ENCODE measurements around the gene SUSD5.
"Not testable (repeated sequence)": the region's sequence is repeated elsewhere in the genome, so short reads cannot be mapped to it uniquely, and the experiment has no call there.

SUSD5 gene

DNA sequence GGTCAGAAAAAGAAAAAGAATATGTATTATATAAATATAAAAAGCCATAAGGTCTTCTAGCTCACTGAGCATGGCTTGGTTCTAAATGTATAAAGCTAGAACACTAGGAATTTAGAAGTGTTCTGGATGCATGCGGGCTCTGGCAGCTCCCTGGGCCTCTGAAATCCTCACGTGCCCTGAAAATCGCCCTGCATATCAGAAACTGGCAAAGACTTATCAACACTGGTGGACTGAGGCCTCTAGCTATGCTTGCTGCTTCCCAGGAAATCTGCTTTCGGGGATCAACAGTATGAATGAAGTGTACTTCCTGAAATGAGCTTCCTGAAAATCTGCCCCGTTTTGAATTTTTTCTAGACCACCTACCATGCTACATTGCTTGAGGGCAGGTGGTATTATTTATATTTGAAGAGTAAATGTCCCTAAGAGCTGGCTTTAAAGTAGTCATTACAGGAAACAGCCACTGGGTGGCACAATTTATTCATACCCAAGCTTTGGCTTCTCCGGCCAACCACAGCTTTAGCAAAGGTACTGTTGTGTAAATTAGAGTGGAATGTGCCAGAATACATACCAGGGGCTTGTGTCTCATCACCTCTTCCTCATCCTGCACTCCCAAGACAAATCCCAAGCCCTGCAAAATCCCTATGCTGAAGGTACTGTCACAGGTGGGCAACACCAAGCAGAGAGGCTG lies 87.1 kb downstream of the SUSD5 start:
- no peak overlapping the region for H3K27ac Mint-ChIP-seq
- ATAC-seq (ENCODE audit: low read depth) (peak; percentile 66), DNase-seq (ENCODE audit: low spot score in 2 of 2) (peak in 1 of 2 donors; percentile 35)
- H3K4me3 Mint-ChIP-seq, result no peak overlapping the region
- peaks cover 10% of the 10 kb centered on the region for H3K36me3 Mint-ChIP-seq
- H3K9me3 Mint-ChIP-seq, result no peaks in the 10 kb centered on the region
- no peaks in the 10 kb centered on the region for H3K4me1 Mint-ChIP-seq
- no peaks in the 10 kb centered on the region for H3K27me3 Mint-ChIP-seq

DNA sequence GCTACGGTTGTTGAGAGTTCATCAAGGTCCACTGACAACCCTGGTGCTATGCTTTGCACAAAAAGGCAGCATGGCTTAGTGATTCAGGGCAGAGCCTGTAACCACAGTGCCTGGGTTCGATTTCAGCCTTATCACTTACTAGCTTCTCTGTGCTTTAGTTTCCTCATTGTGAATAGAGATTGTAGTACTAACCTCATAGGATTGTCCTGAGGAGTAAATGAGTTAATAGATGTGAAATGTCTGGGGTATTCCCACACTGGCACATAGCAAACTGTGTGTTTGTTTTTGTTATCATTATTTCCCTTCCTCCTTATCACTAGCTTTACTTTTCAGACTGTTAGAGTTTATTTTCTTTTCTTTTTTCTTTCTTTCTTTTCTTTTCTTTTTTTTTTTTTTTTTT lies 88.5 kb downstream of the SUSD5 start:
- no peaks in the 10 kb centered on the region for H3K9me3 Mint-ChIP-seq
- ATAC-seq (ENCODE audit: low read depth), result no peak
- H3K4me1 Mint-ChIP-seq, result no peaks in the 10 kb centered on the region
- H3K36me3 Mint-ChIP-seq, result peaks cover 9% of the 10 kb centered on the region
- H3K27ac Mint-ChIP-seq, result no peak overlapping the region
- H3K27me3 Mint-ChIP-seq, result no peaks in the 10 kb centered on the region
- H3K4me3 Mint-ChIP-seq, result no peak overlapping the region
- no peak for DNase-seq (ENCODE audit: low spot score in 2 of 2)

DNA sequence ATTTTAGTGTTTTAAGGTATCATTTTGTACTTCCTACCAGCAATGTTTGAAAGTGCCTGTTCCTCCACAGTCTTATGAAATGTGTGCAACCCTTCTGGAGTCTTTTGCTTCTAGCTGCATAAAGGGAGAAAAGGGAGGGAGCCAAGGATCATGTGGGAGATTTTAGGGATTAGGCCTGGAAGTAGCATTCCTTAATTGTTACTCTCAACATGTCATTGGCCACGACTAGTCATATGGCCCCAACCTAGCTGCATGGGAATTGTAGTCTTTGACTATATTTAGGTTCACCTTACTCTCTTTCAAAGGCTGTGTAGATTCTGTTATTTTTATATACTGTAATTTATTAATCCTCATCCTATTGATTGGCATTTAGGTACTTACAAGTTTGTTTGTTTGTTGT lies 89.9 kb downstream of the SUSD5 start:
- Mint-ChIP-seq H3K36me3 (peaks cover 13% of the 10 kb centered on the region), H3K4me1 (no peaks in the 10 kb centered on the region), H3K27me3 (no peaks in the 10 kb centered on the region), H3K4me3 (no peak overlapping the region), H3K9me3 (no peaks in the 10 kb centered on the region), H3K27ac (no peak overlapping the region)
- DNase-seq (ENCODE audit: low spot score in 2 of 2) (no peak), ATAC-seq (ENCODE audit: low read depth) (no peak)

DNA sequence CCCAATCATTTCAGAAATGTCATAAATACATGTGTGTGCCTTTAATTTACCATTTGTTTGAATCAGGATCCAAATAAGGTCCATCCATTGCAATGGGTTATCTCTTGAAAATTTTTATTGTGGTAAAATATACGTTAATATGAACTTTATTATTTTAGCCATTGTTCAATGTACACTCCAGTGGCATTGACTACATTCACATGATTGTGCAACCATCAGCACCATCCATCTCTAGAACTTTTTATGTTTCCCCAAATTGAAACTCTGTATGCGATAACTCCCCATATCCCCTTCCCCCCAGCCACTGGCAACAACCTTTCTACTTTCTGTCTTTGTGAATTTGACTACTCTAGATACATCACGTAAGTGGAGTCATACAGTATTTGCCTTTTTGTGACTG lies 92.8 kb downstream of the SUSD5 start:
- H3K36me3 Mint-ChIP-seq, result peaks cover 24% of the 10 kb centered on the region
- H3K27ac Mint-ChIP-seq, result no peak overlapping the region
- ATAC-seq (ENCODE audit: low read depth) (no peak), DNase-seq (ENCODE audit: low spot score in 2 of 2) (no peak)
- H3K4me3 Mint-ChIP-seq, result no peak overlapping the region
- no peaks in the 10 kb centered on the region for H3K9me3 Mint-ChIP-seq
- H3K4me1 Mint-ChIP-seq, result no peaks in the 10 kb centered on the region
- no peaks in the 10 kb centered on the region for H3K27me3 Mint-ChIP-seq

DNA sequence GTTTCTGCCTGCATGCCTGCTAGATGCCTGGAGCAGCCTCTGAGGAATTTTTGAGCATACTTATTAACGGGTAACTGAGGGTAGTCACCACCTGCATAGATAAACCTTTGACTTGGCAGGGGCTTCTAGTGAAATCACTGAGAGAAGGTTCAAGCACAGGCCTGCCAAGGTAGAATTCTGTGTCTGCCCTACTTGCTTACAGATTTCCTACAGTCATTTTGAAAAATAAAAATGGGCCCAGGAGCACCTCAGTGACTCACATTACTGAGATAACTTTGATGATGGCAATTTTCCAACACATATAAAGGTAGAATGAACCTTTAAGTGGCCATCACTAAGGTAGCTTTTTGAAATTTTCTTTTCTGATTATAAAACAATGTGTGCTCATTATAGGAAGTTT lies 94.0 kb downstream of the SUSD5 start:
- H3K4me3 Mint-ChIP-seq, result no peak overlapping the region
- H3K36me3 Mint-ChIP-seq, result peaks cover 28% of the 10 kb centered on the region
- no peaks in the 10 kb centered on the region for H3K27me3 Mint-ChIP-seq
- DNase-seq (ENCODE audit: low spot score in 2 of 2) (no peak), ATAC-seq (ENCODE audit: low read depth) (no peak)
- H3K9me3 Mint-ChIP-seq, result no peaks in the 10 kb centered on the region
- no peak overlapping the region for H3K27ac Mint-ChIP-seq
- H3K4me1 Mint-ChIP-seq, result peaks cover under 1% of the 10 kb centered on the region

DNA sequence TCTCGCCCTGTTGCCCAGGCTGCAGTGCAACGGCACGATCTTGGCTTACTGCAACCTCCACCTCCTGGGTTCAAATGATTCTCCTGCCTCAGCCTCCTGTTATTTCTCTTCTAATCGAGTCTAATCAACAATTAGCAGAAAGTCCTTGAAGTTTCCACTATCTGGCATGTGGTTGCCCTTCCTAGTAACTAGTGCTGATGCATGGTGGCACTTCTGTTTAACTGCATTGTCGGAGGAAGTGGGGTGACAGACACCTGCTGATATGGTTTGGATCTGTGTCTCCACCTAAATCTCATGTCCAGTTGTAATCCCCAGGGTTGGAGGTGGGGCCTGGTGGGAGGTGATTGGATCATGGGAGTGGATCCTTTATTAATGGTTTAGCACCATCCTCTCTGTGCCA lies 95.6 kb downstream of the SUSD5 start:
- ATAC-seq (ENCODE audit: low read depth), result no peak
- Mint-ChIP-seq H3K4me3 (no peak overlapping the region), H3K4me1 (peaks cover 6% of the 10 kb centered on the region), H3K27me3 (no peaks in the 10 kb centered on the region), H3K27ac (no peak overlapping the region), H3K9me3 (no peaks in the 10 kb centered on the region), H3K36me3 (peaks cover 29% of the 10 kb centered on the region)
- DNase-seq (ENCODE audit: low spot score in 2 of 2), result no peak

DNA sequence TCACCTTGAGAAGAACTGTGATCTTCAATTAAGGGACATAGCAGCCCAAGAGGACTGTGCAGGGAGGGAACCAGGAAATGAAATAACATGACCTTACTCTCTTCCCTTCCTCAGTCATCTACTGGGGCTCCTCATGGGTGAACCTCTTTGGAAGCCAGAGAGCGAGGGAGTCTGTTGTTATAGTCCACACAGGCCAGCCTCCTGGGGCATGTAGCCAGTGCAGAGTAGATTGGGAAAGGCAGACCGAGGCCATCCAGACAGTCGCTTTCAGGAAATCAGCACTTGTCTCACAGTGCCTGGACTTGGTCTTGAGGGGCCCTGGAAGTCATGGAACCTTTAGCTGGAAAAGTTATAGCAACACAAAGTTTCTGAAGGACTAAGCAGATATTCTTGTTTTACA lies 98.7 kb downstream of the SUSD5 start:
- H3K36me3 Mint-ChIP-seq, result peaks cover 22% of the 10 kb centered on the region
- H3K4me1 Mint-ChIP-seq, result peaks cover 10% of the 10 kb centered on the region
- ATAC-seq (ENCODE audit: low read depth) (no peak), DNase-seq (ENCODE audit: low spot score in 2 of 2) (no peak)
- H3K9me3 Mint-ChIP-seq, result no peaks in the 10 kb centered on the region
- H3K27ac Mint-ChIP-seq, result peak overlapping the region; percentile 2
- H3K27me3 Mint-ChIP-seq, result no peaks in the 10 kb centered on the region
- H3K4me3 Mint-ChIP-seq, result no peak overlapping the region

DNA sequence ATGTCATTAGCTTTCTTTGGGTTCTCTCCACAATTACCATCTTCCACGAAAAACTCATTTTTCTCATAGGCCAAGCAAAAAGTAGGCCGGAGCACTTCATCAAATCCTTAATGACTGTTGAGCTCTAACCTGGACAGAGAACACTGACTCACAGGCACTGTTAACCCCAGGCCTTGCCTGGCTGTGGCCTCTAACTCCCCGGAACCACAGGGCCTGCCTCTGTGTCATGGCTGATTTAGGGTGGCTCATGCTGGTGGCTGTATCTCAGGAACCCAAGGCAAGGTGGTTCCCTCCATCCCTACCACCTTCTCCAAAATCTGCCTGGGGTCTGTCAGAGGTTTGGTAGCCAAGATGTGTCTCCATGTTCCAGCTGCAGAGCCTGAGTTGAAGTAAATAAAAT lies 101.1 kb downstream of the SUSD5 start:
- no peak for DNase-seq (ENCODE audit: low spot score in 2 of 2)
- H3K27ac Mint-ChIP-seq, result no peak overlapping the region
- H3K9me3 Mint-ChIP-seq, result no peaks in the 10 kb centered on the region
- ATAC-seq (ENCODE audit: low read depth), result no peak
- peaks cover 10% of the 10 kb centered on the region for H3K4me1 Mint-ChIP-seq
- no peaks in the 10 kb centered on the region for H3K27me3 Mint-ChIP-seq
- H3K4me3 Mint-ChIP-seq, result no peak overlapping the region
- H3K36me3 Mint-ChIP-seq, result peaks cover 13% of the 10 kb centered on the region

DNA sequence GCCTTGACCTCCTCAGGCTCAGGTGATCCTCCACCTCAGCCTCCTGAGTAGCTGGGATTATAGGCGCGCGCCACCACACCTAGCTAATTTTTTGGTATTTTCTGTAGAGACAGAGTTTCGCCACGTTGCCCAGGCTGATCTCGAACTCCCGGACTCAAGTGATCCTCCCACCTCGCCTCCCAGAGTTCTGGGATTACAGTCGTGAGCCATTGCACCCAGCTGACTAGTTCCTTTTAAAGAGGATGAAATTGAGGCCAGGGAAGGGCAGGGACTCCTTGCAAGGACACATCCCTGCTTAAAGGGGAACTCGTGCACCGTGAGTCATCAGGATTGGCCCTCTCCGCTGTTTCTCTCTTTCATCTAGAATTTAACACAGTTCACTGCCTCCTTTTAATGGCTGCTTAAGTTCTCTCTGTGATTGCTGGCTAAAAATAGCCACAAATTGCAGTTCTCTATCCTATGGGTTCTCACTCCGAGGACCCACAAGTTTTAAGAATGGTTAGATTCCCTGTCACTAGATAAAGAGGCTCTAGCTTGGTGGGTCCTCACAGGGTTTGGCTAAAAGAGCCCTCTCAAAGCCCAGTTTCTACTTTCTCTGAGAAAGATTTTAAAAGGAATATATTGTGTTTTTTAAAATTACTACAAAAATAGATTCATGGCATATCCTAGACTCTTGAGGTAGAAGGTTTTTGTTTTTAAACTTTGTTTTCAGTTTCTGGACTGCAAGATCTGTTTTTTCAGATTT lies 103.4 kb downstream of the SUSD5 start:
- H3K27me3 Mint-ChIP-seq, result no peaks in the 10 kb centered on the region
- H3K4me1 Mint-ChIP-seq, result peaks cover 18% of the 10 kb centered on the region
- peaks cover 3% of the 10 kb centered on the region for H3K36me3 Mint-ChIP-seq
- peak; percentile 7 for ATAC-seq (ENCODE audit: low read depth)
- H3K9me3 Mint-ChIP-seq, result no peaks in the 10 kb centered on the region
- DNase-seq (ENCODE audit: low spot score in 2 of 2), result peak in 1 of 2 donors; percentile 17
- peak overlapping the region; percentile 54 for H3K27ac Mint-ChIP-seq
- H3K4me3 Mint-ChIP-seq, result peak overlapping the region; percentile 94

DNA sequence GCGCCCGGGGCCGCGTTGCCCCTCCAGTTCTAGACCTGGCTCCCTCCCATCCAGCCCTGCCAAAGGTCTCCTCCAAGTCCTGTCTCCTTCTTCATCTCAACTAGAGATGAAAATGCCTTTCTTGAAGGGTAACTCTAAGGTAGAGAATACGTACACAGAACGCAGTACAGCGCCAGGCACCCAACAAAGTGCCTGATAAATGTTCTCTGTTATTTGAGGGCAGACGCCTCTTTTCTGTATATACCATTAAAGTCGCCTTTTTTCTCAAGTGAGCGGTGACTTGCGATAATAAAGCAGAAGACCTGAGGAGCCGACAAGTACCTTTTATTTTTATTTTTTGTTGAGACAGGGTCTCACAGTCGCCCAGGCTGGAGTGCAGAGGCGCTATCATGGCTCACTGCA lies 104.0 kb downstream of the SUSD5 start:
- Mint-ChIP-seq H3K27me3 (no peaks in the 10 kb centered on the region), H3K4me3 (peak overlapping the region; percentile 94), H3K4me1 (peaks cover 20% of the 10 kb centered on the region), H3K9me3 (no peaks in the 10 kb centered on the region), H3K27ac (peak overlapping the region; percentile 86), H3K36me3 (peaks cover 3% of the 10 kb centered on the region)
- ATAC-seq (ENCODE audit: low read depth) (peak; percentile 7), DNase-seq (ENCODE audit: low spot score in 2 of 2) (no peak)

DNA sequence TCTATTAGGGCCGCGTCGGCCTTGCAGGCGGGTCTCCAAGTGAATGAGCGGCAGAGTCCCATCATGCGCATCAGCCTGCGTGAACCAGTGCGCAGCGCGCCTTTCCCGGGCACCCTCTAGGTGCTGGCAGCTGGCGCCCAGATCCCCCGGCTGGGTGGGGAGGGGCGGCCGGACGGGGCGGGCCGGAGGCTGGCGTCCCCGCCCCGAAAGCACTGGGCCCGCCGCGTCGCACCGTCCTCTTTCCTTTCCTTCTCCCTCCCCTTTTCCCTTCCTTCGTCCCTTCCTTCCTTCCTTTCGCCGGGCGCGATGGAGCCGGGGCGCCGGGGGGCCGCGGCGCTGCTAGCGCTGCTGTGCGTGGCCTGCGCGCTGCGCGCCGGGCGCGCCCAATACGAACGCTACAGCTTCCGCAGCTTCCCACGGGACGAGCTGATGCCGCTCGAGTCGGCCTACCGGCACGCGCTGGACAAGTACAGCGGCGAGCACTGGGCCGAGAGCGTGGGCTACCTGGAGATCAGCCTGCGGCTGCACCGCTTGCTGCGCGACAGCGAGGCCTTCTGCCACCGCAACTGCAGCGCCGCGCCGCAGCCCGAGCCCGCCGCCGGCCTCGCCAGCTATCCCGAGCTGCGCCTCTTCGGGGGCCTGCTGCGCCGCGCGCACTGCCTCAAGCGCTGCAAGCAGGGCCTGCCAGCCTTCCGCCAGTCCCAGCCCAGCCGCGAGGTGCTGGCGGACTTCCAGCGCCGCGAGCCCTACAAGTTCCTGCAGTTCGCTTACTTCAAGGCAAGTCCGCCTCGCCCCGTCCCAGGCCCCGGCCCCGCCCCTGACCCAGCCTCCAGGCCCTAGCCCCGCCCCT lies 104.6 kb downstream of the SUSD5 start, which contains the start of gene CRTAP:
CRTAP (plus strand) TSS at position 243 of the 850 bp plus-strand sequence; CDS start at position 307, 64 bp downstream.
- Mint-ChIP-seq H3K27me3 (no peaks in the 10 kb centered on the region), H3K4me3 (peak within 1 kb of the TSS; percentile 94), H3K4me1 (peaks cover 20% of the 10 kb centered on the region), H3K36me3 (no peaks in the 10 kb centered on the region), H3K9me3 (no peaks in the 10 kb centered on the region), H3K27ac (peak within 1 kb of the TSS; percentile 86)
- DNase-seq (ENCODE audit: low spot score in 2 of 2), result peak; percentile 87 to 90
- peak; percentile 83 for ATAC-seq (ENCODE audit: low read depth)

DNA sequence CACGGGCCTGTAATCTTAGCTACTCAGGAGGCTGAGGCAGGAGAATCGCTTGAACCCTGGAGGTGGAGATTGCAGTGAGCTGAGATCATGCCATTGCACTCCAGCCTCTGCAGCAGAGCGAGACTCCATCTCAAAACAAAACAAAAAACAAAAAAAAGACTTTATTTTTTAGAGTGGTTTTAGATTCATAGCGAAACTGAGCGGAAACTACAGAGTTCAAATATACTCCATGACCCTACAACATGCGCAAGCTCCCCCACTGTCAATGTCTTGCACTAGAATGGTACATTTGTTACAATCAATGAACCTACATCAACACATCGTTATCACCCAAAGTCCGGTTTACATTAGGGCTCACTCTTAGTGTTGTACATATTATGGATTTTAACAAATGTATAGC lies 107.0 kb downstream of the SUSD5 start:
- Mint-ChIP-seq H3K27me3 (no peaks in the 10 kb centered on the region), H3K36me3 (no peaks in the 10 kb centered on the region), H3K27ac (peak overlapping the region; percentile 5), H3K4me1 (peaks cover 22% of the 10 kb centered on the region), H3K9me3 (peaks cover 5% of the 10 kb centered on the region), H3K4me3 (peak overlapping the region; percentile 50)
- DNase-seq (ENCODE audit: low spot score in 2 of 2), result no peak
- no peak for ATAC-seq (ENCODE audit: low read depth)

DNA sequence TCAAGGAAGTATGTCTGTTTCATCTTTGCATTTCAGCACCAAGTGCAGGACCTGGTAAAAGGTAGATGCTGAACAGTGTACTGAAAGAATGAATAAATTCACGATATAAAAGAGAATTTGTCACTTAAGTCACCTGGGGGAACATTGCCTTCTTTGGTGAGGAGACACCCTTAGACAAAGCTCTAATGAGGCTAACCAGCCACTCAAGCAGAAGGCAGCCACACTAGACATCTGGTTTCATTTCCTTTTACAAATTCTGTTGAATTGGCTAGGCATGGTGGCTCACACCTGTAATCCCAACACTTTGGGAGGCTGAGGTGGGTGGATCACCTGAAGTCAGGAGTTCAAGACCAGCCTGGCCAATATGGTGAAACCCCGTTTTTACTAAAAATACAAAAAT lies 111.8 kb downstream of the SUSD5 start:
- peaks cover 16% of the 10 kb centered on the region for H3K4me1 Mint-ChIP-seq
- H3K27ac Mint-ChIP-seq; H3K9me3 Mint-ChIP-seq; H3K4me3 Mint-ChIP-seq; DNase-seq (ENCODE audit: low spot score in 2 of 2); H3K27me3 Mint-ChIP-seq; H3K36me3 Mint-ChIP-seq: not testable (repeated sequence)
- ATAC-seq (ENCODE audit: low read depth), result peak; percentile 93

DNA sequence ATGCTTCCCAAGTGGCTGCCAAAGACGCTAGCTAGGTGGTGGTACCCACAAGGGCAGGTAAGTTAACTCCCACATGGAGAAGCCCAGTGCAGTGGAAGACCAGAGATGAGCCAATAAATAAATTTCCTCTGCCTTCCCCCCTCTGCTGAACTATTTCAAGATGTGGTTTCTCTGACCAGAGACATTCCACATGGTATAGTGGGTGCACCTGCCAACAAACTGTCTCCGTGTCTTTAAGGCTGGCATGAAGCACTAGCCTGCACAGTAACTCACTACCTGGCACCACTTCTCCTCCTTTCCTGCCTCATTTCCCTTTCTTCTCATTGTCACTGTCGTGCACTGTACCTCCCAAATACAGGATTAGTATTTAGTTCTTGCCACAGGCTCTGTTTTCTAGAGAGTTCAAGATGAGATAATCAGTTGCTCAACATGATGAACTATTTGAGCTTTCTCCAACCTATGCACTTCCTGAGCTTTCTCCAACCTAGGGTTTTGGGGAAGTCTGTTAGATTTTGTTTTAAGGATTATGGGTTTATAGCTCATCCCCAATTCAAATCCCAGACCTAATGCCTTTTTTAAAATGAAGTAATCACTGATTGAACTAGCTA lies 113.2 kb downstream of the SUSD5 start:
- no peak overlapping the region for H3K27ac Mint-ChIP-seq
- no peaks in the 10 kb centered on the region for H3K27me3 Mint-ChIP-seq

More for the DNA sequence above, 113.2 kb downstream of the SUSD5 start:
- Mint-ChIP-seq H3K4me1 (peaks cover 10% of the 10 kb centered on the region), H3K36me3 (no peaks in the 10 kb centered on the region), H3K4me3 (no peak overlapping the region), H3K9me3 (peaks cover 5% of the 10 kb centered on the region)
- DNase-seq (ENCODE audit: low spot score in 2 of 2) (no peak), ATAC-seq (ENCODE audit: low read depth) (no peak)
